Measurements from ENCODE around the gene ABR.

- TF ChIP-seq CTCF (IDR thresholded peaks at IDR 0.05; ENCODE audit: poor library complexity, severe bottlenecking) (no peak), POLR2AphosphoS5 (IDR thresholded peaks at IDR 0.05) (no peak)
These were observed 6.1 kb downstream of the ABR start for GRCh38 chr17:1173432-1174262.
